NAMALWA (cell line): ENCODE data around the gene CD80.

Source experiments
- DNase-seq: peaks from one replicate; pipeline ENCODE4 v3.0.0-alpha.2; 2015; ENCODE audit warnings: low spot score

Gene CD80

DNA sequence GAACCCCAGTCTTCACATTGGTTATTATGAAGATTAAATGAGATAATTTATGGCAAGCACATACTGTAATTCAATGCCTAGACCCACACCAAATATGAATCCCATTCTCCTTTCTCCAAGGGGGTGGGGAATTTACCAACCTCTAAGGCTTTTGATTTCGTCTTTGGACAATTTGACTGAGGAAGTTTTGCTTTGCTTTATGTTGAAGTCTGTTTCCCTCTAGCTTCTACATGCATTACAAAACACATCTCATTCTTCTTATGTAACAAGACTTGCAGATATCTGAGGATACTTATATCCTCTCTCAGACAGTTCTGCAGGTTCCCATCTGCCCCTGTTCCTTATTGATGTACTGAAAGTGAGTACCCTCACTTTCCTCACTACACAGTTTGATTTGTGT, 12.2 kb downstream of the CD80 start:
- DNase-seq = no peak

GRCh38 chr3:119543147-119543546, 16.3 kb downstream of the CD80 start:
- no peak for DNase-seq

DNA sequence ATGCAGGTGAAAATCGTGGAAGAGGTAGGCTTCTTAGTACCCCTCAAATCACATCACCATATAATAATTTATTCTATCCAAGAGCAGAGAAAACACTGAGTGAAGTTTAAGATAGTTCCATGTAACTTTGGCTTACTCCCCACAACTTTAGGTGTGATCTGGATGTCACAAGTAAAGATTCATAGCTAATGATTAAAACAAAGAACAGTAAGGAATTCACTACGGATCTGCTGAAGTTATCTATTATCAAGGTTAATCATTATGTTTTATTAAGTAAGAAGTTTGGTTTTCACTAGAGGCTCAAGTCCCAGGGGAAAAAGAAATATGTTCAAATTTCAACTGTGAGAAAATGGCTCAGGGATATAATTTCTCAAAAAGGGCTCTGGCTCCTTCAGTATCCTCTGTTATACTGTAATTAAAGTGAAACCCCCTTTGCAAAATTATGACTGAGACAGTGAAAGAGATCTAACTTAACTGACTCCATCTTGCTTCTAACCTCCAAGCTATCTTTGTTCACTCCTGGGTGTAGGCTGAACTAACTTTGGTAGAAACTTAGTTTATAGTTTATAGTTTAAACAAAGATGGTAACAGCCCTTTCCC, 17.1 kb downstream of the CD80 start:
- no peak for DNase-seq

GRCh38 chr3:119541547-119541946, 17.9 kb downstream of the CD80 start:
- DNase-seq = no peak

DNA sequence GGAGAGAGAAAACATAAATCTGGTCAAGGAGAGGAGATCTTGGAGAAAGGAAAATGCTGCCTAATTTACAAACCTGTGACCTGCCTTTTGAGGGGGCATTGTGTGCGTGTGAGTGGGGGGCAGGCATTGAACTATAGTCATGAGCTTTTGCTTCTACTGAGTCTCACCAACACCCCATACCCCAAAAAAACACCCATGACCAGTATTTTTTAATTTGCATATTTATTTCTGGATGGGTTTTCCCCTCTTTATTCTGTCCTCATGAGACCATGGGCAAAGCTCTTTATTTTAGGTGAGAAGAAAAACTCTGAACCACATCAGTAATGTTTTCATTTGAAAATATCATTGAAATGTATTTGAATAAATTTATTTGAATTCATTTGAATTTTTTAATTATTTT, 20.6 kb downstream of the CD80 start:
- peak; percentile 56 for DNase-seq

GRCh38 chr3:119536757-119537156, 22.7 kb downstream of the CD80 start:
- DNase-seq = no peak

DNA sequence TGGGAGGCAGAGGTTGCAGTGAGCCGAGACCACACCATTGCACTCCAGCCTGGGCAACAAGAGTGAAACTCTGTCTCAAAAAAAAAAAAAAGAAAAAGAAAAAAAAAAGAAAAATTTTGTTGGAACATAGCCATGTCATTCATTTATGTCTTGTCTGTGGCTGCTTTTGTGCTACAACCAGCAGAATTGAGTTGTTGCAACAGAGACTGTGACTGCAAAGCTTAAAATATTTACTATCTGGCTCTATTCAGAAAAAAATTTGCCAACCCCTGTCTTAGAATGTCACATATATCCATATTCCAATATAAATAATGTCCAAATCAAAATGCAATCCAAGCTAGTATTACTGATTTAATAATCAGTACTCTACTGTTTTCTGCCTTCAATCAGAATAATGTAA, 25.1 kb downstream of the CD80 start:
- no peak for DNase-seq

- no peak for DNase-seq
These were observed 28.3 kb downstream of the CD80 start for GRCh38 chr3:119531151-119531550.

GRCh38 chr3:119530456-119530855, 29.0 kb downstream of the CD80 start:
- DNase-seq = no peak

DNA sequence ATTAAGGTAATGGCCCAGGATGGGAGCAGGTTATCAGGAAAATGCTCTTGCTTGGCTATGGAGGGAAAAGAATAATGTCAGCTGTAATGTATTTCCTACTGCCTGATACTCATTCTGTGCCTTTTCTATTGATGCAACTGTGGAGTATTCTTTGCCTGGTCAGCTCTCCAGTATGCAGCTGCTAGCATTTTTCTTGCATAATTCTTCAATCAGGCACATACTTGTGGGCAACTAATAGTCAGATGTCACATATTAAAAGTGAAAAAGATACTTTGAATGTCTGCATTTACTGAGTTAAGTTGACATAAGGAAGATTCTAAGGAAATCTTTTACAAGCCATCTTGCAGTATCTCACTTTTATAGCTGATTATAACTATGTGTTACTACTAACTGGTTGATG, 29.5 kb downstream of the CD80 start:
- DNase-seq = no peak

- DNase-seq = no peak
These were observed 31.7 kb downstream of the CD80 start for GRCh38 chr3:119527714-119528113.

- peak; percentile 32 for DNase-seq
These were observed 34.3 kb downstream of the CD80 start for GRCh38 chr3:119524931-119525662.

DNA sequence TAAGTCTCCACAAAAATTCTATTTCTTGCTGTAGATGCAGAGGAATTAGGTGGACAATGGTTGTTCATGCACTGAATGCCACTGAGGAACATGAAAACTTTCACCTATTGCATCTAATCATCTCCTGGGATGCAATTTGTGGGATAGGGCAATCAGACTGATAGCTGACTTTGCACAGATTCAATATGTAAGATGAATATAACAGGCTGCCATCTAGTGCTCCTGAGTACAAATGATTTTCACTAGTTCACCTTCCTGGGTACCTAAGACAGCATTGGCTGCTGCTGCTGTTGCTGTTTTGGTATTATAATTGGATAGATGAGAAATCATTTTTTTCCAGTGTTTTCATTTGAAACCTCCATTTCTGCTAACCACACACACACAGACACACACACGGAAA, 41.4 kb downstream of the CD80 start:
- DNase-seq = no peak

GRCh38 chr3:119517112-119517511, 42.3 kb downstream of the CD80 start:
- no peak for DNase-seq

DNA sequence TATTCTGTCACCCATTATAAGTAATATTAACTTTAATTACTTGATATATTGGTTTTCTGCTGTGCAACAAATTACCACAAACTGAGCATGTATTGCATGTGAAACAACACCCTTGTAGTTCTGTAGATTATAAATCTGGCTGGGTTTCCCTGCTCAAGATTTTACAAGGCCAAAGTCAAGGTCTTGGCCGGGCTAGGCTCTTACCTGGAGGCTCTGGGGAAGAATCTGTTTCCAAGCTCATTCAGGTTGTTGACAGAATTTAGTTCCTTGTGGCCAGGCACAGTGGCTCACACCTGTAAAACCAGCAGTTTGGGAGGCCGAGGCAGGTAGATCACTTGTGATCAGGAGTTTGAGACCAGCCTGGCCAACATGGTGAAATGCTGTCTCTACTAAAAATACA, 44.8 kb downstream of the CD80 start:
- no peak for DNase-seq

DNA sequence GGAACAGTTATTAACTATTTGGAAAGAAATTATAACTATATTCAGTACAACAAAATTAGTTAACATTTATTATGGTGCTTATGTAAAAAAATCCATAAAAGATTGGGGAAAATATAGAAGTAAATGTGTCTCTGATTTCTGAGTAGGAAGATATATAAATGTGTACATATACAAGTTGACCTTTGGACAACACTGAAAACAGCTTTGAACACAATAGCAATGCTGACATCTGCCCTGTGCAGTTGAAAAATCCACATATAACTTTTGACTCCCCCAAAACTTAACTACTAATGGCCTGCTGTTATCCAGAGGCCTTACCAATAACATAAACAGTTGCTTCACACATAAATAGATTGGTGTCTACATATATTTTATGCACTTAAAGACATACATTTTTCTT, 48.7 kb downstream of the CD80 start:
- no peak for DNase-seq

DNA sequence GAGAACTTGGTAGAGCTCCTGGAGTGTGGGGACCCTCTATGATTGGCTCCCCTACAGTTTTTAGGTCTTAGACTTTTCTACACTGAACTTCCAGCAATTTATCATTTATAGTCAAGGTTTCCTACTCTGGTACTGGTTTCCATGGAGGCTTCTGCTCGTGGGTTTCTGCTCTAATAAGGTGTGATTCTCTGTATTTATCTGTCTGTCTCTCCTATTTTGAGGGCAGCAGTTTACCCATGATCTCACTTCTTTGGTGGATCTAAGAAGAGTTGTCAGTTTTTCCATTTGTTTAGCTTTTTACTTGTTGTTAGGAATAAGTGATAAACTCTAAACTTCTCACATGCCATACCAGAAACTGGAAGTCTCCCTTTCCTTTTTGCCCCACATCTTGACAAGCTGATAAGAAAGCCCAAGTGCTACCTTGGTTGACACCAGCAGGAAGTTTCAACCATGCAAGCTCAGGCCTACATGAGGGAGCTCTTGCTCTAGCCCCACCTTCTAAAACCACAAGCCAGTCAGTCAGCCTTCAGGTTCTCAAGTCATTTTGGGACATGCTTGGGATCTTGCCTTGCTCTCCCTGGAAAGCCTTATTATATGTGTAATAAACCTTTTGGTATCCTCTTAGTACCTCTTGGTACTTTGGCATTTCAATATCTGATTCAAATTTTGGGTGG, 51.1 kb downstream of the CD80 start:
- no peak for DNase-seq

DNA sequence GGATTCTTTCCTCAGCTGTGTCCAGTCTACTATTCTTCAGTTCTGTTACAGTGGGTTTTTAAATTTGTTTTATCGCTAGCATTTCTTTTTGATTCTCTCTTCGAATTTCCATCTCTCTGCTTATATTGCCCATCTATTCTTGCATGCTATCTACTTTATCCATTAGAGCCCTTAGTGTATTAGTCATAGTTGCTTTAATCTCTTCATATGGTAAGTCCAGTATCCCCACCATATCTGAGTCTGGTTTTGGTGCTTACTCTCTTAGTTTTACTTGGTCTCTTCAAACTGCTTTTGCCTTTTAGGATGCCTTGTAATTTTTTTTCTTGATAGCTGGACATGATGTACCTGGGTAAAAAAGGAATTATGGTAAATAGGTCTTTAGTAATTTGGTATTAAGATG, 52.0 kb downstream of the CD80 start:
- no peak for DNase-seq

DNA sequence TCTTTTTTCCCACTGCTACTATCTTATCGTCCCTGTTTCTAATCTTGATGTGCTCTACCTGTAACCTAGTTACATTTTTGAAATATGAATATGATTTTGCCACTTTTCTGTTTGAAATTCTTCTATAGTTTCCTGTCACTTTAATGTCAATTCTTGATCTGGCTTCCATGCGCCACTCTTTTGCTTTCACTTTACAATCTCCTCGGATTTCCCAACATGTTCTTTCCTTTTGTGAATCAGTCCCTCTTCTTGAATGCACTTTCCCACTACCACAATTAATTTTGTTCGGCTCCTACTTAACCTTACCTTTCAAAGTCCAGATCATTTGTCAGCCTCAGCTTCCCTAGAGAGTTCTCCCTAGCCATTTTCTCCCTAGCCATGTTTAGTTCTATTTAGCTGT, 52.8 kb downstream of the CD80 start:
- DNase-seq = no peak

GRCh38 chr3:119500901-119501300, 58.5 kb downstream of the CD80 start:
- no peak for DNase-seq

DNA sequence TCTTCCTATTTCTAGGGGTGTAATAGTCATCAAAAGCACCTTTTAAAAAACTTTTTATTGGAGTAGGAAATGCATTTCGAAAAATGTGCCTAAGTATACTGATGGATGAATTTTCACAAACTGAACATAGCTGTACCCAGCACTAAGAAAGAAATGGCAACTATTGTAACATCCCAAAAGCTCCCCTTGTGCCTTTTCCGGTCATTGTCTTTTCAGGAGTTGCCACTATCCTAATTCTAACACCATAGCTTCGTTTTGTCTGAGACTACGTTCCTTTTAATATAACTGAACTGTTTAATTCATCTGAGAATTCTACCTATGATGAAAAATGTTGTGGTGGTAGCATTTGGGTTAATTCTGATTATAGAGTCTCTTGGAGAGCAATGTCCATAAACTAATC, 59.1 kb downstream of the CD80 start:
- DNase-seq = no peak

- DNase-seq = peak; percentile 98
These were observed 61.0 kb downstream of the CD80 start, which contains the start of gene TIMMDC1 for GRCh38 chr3:119498186-119499011. TSS of gene TIMMDC1 (plus strand) at chr3:119498547. CDS start at chr3:119498734, 187 bp downstream.

- DNase-seq = peak; percentile 25
These were observed 61.6 kb downstream of the CD80 start for GRCh38 chr3:119497820-119498185.
